Upper lobe of left lung (tissue), 4 donors: ENCODE results near the gene HTRA1.

Experiments used
- CTCF ChIP-seq, 6 experiments: fragments of 450-650 bp in 4 of 6; fragments of 200-600 bp in 2 of 6; sonication (generic) in 2 of 6; IDR thresholded peaks; one replicate each; pipeline ENCODE4 v1.5.1; 2016 to 2019; ENCODE audit warnings: antibody characterized with exemption in 6 of 6
- EP300 ChIP-seq, 4 donors: sonication (generic); formaldehyde crosslinking; IDR thresholded peaks; one replicate each; pipeline ENCODE4 v1.5.1; 2017; ENCODE audit warnings: antibody characterized with exemption in 4 of 4, control low read depth in 2 of 4
- POLR2A ChIP-seq, 4 donors: fragments of 450-650 bp; IDR thresholded peaks; one replicate each; pipeline ENCODE4 v1.5.1; 2016 to 2017; ENCODE audit warnings: antibody characterized with exemption in 4 of 4, mild to moderate bottlenecking in 2 of 4

DNA sequence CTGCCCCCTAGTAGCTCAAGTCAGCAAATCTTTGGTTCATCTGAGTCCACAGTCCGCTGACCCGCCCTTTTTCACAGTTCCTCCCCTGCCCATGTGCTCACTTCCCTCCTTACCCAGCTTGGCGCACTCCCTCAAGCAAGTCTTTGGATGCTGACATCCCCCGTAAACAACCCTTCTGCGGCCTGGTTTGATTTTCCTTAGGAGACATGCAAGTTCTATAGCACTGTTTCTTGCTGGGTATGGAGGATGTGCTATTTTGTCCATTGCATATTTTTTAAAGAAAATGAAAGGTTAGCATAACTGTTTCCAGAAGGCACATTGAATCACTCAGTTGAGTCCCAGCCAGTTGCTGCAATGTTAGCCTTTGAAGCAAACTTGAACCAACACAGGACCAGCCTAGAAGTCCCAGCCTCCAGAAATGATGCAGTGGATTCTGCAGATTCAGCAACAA lies 38.2 kb downstream of the HTRA1 start:
- no peak for TF ChIP-seq CTCF (IDR thresholded peaks at IDR 0.05)
- TF ChIP-seq POLR2A (IDR thresholded peaks at IDR 0.05): no peak
- TF ChIP-seq EP300 (IDR thresholded peaks at IDR 0.05): no peak
